OCI-LY3 (cell line): ENCODE data around the gene ZNF865.

ENCODE experiments used
- H2AFZ ChIP-seq: fragments of 200-600, 300-600 bp; shearing (Covaris generic); 2 replicates; pipeline ENCODE4 v1.6.0; 2014; ENCODE audit warnings: antibody characterized with exemption, low read depth, low read length
- H3K27ac ChIP-seq: fragments of 200-600, 300-600 bp; sonication (generic); 2 replicates; pipeline ENCODE4 v1.5.1; 2014; ENCODE audit warnings: mild to moderate bottlenecking, low read length, moderate library complexity, mixed read lengths
- H3K27me3 ChIP-seq: fragments of 200-600, 300-600 bp; sonication (generic); 2 replicates; pipeline ENCODE4 v1.6.1; 2014; ENCODE audit warnings: low read depth, low read length, mixed read lengths
- H3K36me3 ChIP-seq: fragments of 200-600, 300-600 bp; sonication (generic); replicated peaks from 2 replicates; pipeline ENCODE3; 2014; ENCODE audit warnings: low read depth, low read length, mixed read lengths
- H3K4me1 ChIP-seq: fragments of 300-600, 200-600 bp; sonication (generic); 2 replicates; pipeline ENCODE4 v1.6.1; 2014; ENCODE audit warnings: low read length, mixed read lengths
- H3K4me2 ChIP-seq: fragments of 200-600, 300-600 bp; sonication (generic); 2 replicates; pipeline ENCODE4 v1.6.1; 2014; ENCODE audit warnings: low read length, mixed read lengths
- H3K4me3 ChIP-seq: fragments of 300-600, 200-600 bp; sonication (generic); 2 replicates; pipeline ENCODE4 v1.5.1; 2014; ENCODE audit warnings: antibody characterized with exemption, mild to moderate bottlenecking, low read length, moderate library complexity
- H3K79me2 ChIP-seq: fragments of 300-600, 200-600 bp; shearing (Covaris generic); 2 replicates; pipeline ENCODE4 v1.6.1; 2014; ENCODE audit warnings: mild to moderate bottlenecking, low read length, mixed read lengths
- H3K9ac ChIP-seq: fragments of 300-600, 200-600 bp; shearing (Covaris generic); 2 replicates; pipeline ENCODE4 v1.6.0; 2014; ENCODE audit warnings: mild to moderate bottlenecking, low read length, moderate library complexity
- H3K9me3 ChIP-seq: fragments of 200-600, 300-600 bp; shearing (Covaris generic); 2 replicates; pipeline ENCODE4 v1.6.1; 2014; ENCODE audit warnings: low read length, mixed read lengths; ENCODE audit not compliant: insufficient read depth
- H4K20me1 ChIP-seq: fragments of 200-600, 300-600 bp; sonication (generic); 2 replicates; pipeline ENCODE4 v1.6.1; 2016; ENCODE audit warnings: low read length, mixed read lengths; ENCODE audit not compliant: insufficient read depth
- CTCF ChIP-seq: fragments of 200-600, 300-600 bp; sonication (generic); IDR thresholded peaks from 2 replicates; pipeline ENCODE4 v1.5.1; 2014; ENCODE audit warnings: antibody characterized with exemption, low read length, low read depth
- EZH2phosphoT487 ChIP-seq: fragments of 200-600 bp; shearing (Covaris generic); IDR thresholded peaks from 2 replicates; pipeline ENCODE4 v1.6.1; 2018; ENCODE audit warnings: antibody characterized with exemption, mixed run types, low read depth

The ZNF865 gene

GRCh38 chr19:55598719-55599467 is 6.6 kb upstream of the ZNF865 start:
- no peak for TF ChIP-seq EZH2phosphoT487
- H3K27me3 ChIP-seq: no peaks in the 10 kb centered on the region
- peaks cover 12% of the 10 kb centered on the region for H3K79me2 ChIP-seq
- H3K4me2 ChIP-seq: peak overlapping the region; percentile 52
- H3K27ac ChIP-seq: peak overlapping the region; percentile 85
- no peak overlapping the region for H2AFZ ChIP-seq
- H3K9me3 ChIP-seq: no peaks in the 10 kb centered on the region
- peak overlapping the region; percentile 80 for H3K4me3 ChIP-seq
- H3K36me3 ChIP-seq: peaks cover 17% of the 10 kb centered on the region
- peak overlapping the region; percentile 92 for H3K9ac ChIP-seq
- H4K20me1 ChIP-seq: no peaks in the 10 kb centered on the region
- H3K4me1 ChIP-seq: peaks cover 15% of the 10 kb centered on the region

GRCh38 chr19:55599468-55599841 is 6.0 kb upstream of the ZNF865 start, which contains the start of gene FIZ1:
Gene FIZ1 (minus strand): TSS chr19:55599517. CDS start chr19:55597865, 1,652 bp downstream.
- peak within 1 kb of the TSS; percentile 77; the same call in 1 of the 2 replicates for H2AFZ ChIP-seq
- peak within 1 kb of the TSS; percentile 80 for H3K4me3 ChIP-seq
- no peaks in the 10 kb centered on the region for H4K20me1 ChIP-seq
- peak within 1 kb of the TSS; percentile 92 for H3K9ac ChIP-seq
- H3K79me2 ChIP-seq: peaks cover 12% of the 10 kb centered on the region
- H3K36me3 ChIP-seq: peaks cover 17% of the 10 kb centered on the region
- H3K27ac ChIP-seq: peak within 1 kb of the TSS; percentile 85
- TF ChIP-seq CTCF (no peak), EZH2phosphoT487 (no peak)
- no peaks in the 10 kb centered on the region for H3K9me3 ChIP-seq
- H3K4me1 ChIP-seq: peaks cover 17% of the 10 kb centered on the region
- no peaks in the 10 kb centered on the region for H3K27me3 ChIP-seq
- peak within 1 kb of the TSS; percentile 99 for H3K4me2 ChIP-seq

GRCh38 chr19:55599842-55600661 is 5.4 kb upstream of the ZNF865 start, which contains the start of gene ZNF524:
Gene ZNF524 (plus strand): TSS chr19:55600288. CDS start chr19:55602113, 1,825 bp downstream.
- Histone ChIP-seq H3K4me1 (peaks cover 21% of the 10 kb centered on the region), H3K9ac (peak within 1 kb of the TSS; percentile 92), H2AFZ (peak within 1 kb of the TSS; percentile 77; the same call in 1 of the 2 replicates), H3K4me2 (peak within 1 kb of the TSS; percentile 99), H3K27me3 (no peaks in the 10 kb centered on the region), H3K9me3 (no peaks in the 10 kb centered on the region), H4K20me1 (no peaks in the 10 kb centered on the region), H3K36me3 (peaks cover 12% of the 10 kb centered on the region), H3K4me3 (peak within 1 kb of the TSS; percentile 80), H3K79me2 (peaks cover 12% of the 10 kb centered on the region), H3K27ac (peak within 1 kb of the TSS; percentile 85)
- TF ChIP-seq CTCF (no peak), EZH2phosphoT487 (no peak)

- H3K4me3 ChIP-seq: peak overlapping the region; percentile 80
- H2AFZ ChIP-seq: peak overlapping the region; percentile 24; the same call in 1 of the 2 replicates
Measured at GRCh38 chr19:55600662-55601028, 4.8 kb upstream of the ZNF865 start.

More at GRCh38 chr19:55600662-55601028, 4.8 kb upstream of the ZNF865 start:
- Histone ChIP-seq H3K36me3 (peaks cover 6% of the 10 kb centered on the region), H3K27ac (peak overlapping the region; percentile 85), H3K27me3 (no peaks in the 10 kb centered on the region), H3K9me3 (no peaks in the 10 kb centered on the region), H3K79me2 (peaks cover 13% of the 10 kb centered on the region), H4K20me1 (no peaks in the 10 kb centered on the region), H3K4me2 (peak overlapping the region; percentile 99), H3K4me1 (peaks cover 21% of the 10 kb centered on the region), H3K9ac (peak overlapping the region; percentile 92)
- TF ChIP-seq EZH2phosphoT487 (no peak), CTCF (no peak)
